Choroid plexus epithelial cell (primary cell): ENCODE data around the gene HDDC3.

Source experiments
- DNase-seq: peaks from one replicate; pipeline ENCODE4 v3.0.0-alpha.2; 2010; ENCODE audit warnings: low read depth
- H3K4me3 ChIP-seq: 2 replicates; pipeline ENCODE4 v1.5.1; 2011; ENCODE audit warnings: low read depth, mild to moderate bottlenecking, control low read depth, low read length, moderate library complexity
- CTCF ChIP-seq: conservative IDR thresholded peaks from 2 replicates; pipeline ENCODE4 v1.5.1; 2011; ENCODE audit warnings: low read depth, mild to moderate bottlenecking, control low read depth, inconsistent platforms, low read length, moderate library complexity

HDDC3 gene

DNA sequence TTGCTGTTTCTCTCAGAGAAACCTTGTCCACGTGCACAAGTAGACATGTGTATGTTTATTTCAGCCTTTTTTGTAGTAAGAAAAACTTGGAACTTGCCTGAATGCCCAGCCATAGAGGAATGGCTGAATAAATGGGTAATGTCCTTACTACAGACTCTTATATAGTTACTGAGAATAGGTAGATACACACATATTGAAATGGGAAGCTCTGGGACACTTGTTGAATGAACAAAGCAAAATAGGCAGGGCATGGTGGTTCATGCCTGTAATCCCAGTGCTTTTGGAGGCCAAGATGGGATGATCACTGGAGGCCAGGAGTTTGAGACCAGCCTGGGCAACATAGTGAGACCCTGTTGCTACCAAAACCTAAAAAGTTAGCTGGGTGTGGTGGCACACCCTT lies 4.5 kb upstream of the HDDC3 start:
- no peak overlapping the region for H3K4me3 ChIP-seq
- no peak for DNase-seq
- TF ChIP-seq CTCF, result no peak

- DNase-seq, result peak; percentile 79
- no peak for TF ChIP-seq CTCF
- peak within 1 kb of the TSS; percentile 84 for H3K4me3 ChIP-seq
Observed at GRCh38 chr15:90934949-90935751, 2.8 kb upstream of the HDDC3 start, which contains the start of gene UNC45A. Gene UNC45A, plus strand, starts transcription at chr15:90935285. Its CDS starts 40 bp downstream, at chr15:90935325.

GRCh38 chr15:90934256-90934948 lies 2.1 kb upstream of the HDDC3 start:
- peak; percentile 94 for TF ChIP-seq CTCF
- peak; percentile 89 for DNase-seq
- peak overlapping the region; percentile 84 for H3K4me3 ChIP-seq

DNA sequence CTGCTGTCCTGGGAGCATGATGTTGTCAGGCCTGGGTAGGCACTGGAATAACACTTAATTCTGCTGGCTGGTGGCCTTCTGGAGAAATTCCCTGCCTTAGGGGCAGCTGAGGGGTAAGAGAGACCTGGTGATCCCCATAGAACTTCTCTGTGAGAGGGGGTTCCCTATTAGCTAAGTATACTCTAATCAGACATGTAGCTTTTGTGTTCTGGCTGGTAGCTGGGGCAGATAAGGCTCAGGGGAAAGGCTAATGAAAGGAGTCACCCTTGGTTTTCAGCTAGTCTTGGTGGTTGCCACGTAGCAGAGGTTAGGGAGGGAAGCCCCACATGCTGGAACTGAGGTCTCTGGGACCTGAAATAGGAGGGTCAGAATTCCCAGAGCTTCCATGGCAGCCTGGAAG lies 952 bp upstream of the HDDC3 start:
- no peak for TF ChIP-seq CTCF
- DNase-seq, result no peak
- H3K4me3 ChIP-seq, result no peak overlapping the region

DNA sequence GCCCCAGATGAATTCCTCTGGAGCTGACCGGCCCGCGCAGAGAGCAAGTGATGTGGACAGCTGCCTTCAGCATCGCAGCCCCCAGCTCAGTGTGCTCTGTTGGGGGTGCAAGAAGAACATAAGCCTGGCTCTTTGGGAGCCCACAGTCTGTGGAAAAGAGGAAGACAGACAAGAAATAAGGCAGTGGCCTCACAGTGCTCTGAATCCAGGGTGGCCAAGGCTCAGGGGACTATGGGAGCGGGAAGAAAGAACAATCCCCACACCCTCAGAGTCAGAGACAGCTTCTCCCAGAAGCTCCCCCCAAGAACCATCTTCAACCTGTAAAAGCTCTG lies 277 bp upstream of the HDDC3 start:
- no peak for DNase-seq
- TF ChIP-seq CTCF, result no peak
- H3K4me3 ChIP-seq, result no peak overlapping the region

- DNase-seq, result no peak
- H3K4me3 ChIP-seq, result peak overlapping the region; percentile 82
- no peak for TF ChIP-seq CTCF
Observed at GRCh38 chr15:90931575-90931827, 848 bp downstream of the HDDC3 start.
